OCI-LY3 (cell line): Measurements from ENCODE around the gene TM9SF2.

Experiments used
- H2AFZ ChIP-seq: fragments of 200-600, 300-600 bp; shearing (Covaris generic); 2 replicates; pipeline ENCODE4 v1.6.0; 2014; ENCODE audit warnings: antibody characterized with exemption, low read depth, low read length
- H3K27ac ChIP-seq: fragments of 200-600, 300-600 bp; sonication (generic); 2 replicates; pipeline ENCODE4 v1.5.1; 2014; ENCODE audit warnings: mild to moderate bottlenecking, low read length, moderate library complexity, mixed read lengths
- H3K27me3 ChIP-seq: fragments of 200-600, 300-600 bp; sonication (generic); 2 replicates; pipeline ENCODE4 v1.6.1; 2014; ENCODE audit warnings: low read depth, low read length, mixed read lengths
- H3K36me3 ChIP-seq: fragments of 200-600, 300-600 bp; sonication (generic); replicated peaks from 2 replicates; pipeline ENCODE3; 2014; ENCODE audit warnings: low read depth, low read length, mixed read lengths
- H3K4me1 ChIP-seq: fragments of 300-600, 200-600 bp; sonication (generic); 2 replicates; pipeline ENCODE4 v1.6.1; 2014; ENCODE audit warnings: low read length, mixed read lengths
- H3K4me2 ChIP-seq: fragments of 200-600, 300-600 bp; sonication (generic); 2 replicates; pipeline ENCODE4 v1.6.1; 2014; ENCODE audit warnings: low read length, mixed read lengths
- H3K4me3 ChIP-seq: fragments of 300-600, 200-600 bp; sonication (generic); 2 replicates; pipeline ENCODE4 v1.5.1; 2014; ENCODE audit warnings: antibody characterized with exemption, mild to moderate bottlenecking, low read length, moderate library complexity
- H3K79me2 ChIP-seq: fragments of 300-600, 200-600 bp; shearing (Covaris generic); 2 replicates; pipeline ENCODE4 v1.6.1; 2014; ENCODE audit warnings: mild to moderate bottlenecking, low read length, mixed read lengths
- H3K9ac ChIP-seq: fragments of 300-600, 200-600 bp; shearing (Covaris generic); 2 replicates; pipeline ENCODE4 v1.6.0; 2014; ENCODE audit warnings: mild to moderate bottlenecking, low read length, moderate library complexity
- H3K9me3 ChIP-seq: fragments of 200-600, 300-600 bp; shearing (Covaris generic); 2 replicates; pipeline ENCODE4 v1.6.1; 2014; ENCODE audit warnings: low read length, mixed read lengths; ENCODE audit not compliant: insufficient read depth
- H4K20me1 ChIP-seq: fragments of 200-600, 300-600 bp; sonication (generic); 2 replicates; pipeline ENCODE4 v1.6.1; 2016; ENCODE audit warnings: low read length, mixed read lengths; ENCODE audit not compliant: insufficient read depth
- EZH2phosphoT487 ChIP-seq: fragments of 200-600 bp; shearing (Covaris generic); IDR thresholded peaks from 2 replicates; pipeline ENCODE4 v1.6.1; 2018; ENCODE audit warnings: antibody characterized with exemption, mixed run types, low read depth
- TF ChIP-seq, protein P1 (sequence below): fragments of 200-600, 300-600 bp; sonication (generic); IDR thresholded peaks from 2 replicates; pipeline ENCODE4 v1.5.1; 2014; ENCODE audit warnings: antibody characterized with exemption, low read length, low read depth

Gene TM9SF2

DNA sequence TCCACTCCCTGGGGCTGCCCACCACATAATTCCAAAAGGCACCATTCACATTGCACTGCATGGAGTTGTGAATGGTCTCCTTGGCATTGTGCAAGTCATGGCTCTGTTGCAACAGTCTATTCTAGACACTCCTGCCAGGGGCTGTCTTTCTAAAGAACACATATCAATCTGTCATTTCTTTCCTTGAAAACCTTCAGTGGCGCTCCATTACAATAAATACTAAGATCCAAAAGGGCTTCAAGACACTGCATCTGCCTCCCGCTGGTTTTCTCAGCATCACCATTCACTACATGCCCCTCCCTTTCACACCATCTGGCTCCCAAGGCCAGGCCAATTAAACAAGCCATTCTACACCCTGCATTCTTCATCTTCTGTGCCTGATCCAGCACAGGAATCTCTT lies 32.2 kb upstream of the TM9SF2 start:
- TF ChIP-seq EZH2phosphoT487 = no peak
- TF ChIP-seq, protein P1, sequence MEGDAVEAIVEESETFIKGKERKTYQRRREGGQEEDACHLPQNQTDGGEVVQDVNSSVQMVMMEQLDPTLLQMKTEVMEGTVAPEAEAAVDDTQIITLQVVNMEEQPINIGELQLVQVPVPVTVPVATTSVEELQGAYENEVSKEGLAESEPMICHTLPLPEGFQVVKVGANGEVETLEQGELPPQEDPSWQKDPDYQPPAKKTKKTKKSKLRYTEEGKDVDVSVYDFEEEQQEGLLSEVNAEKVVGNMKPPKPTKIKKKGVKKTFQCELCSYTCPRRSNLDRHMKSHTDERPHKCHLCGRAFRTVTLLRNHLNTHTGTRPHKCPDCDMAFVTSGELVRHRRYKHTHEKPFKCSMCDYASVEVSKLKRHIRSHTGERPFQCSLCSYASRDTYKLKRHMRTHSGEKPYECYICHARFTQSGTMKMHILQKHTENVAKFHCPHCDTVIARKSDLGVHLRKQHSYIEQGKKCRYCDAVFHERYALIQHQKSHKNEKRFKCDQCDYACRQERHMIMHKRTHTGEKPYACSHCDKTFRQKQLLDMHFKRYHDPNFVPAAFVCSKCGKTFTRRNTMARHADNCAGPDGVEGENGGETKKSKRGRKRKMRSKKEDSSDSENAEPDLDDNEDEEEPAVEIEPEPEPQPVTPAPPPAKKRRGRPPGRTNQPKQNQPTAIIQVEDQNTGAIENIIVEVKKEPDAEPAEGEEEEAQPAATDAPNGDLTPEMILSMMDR = no peak
- H3K9me3 ChIP-seq = no peaks in the 10 kb centered on the region
- H4K20me1 ChIP-seq = no peaks in the 10 kb centered on the region
- no peak overlapping the region for H3K27ac ChIP-seq
- H3K4me3 ChIP-seq = no peak overlapping the region
- H3K4me1 ChIP-seq = peaks cover 9% of the 10 kb centered on the region
- no peak overlapping the region for H2AFZ ChIP-seq
- no peaks in the 10 kb centered on the region for H3K79me2 ChIP-seq
- no peak overlapping the region for H3K4me2 ChIP-seq
- no peak overlapping the region for H3K9ac ChIP-seq
- H3K36me3 ChIP-seq = no peaks in the 10 kb centered on the region
- peaks cover 19% of the 10 kb centered on the region for H3K27me3 ChIP-seq

GRCh38 chr13:99470027-99470426 lies 31.2 kb upstream of the TM9SF2 start:
- H3K27me3 ChIP-seq = peaks cover 19% of the 10 kb centered on the region
- no peak overlapping the region for H3K4me2 ChIP-seq
- H3K9ac ChIP-seq = no peak overlapping the region
- no peak overlapping the region for H3K27ac ChIP-seq
- H4K20me1 ChIP-seq = no peaks in the 10 kb centered on the region
- no peak overlapping the region for H2AFZ ChIP-seq
- H3K4me1 ChIP-seq = peaks cover under 1% of the 10 kb centered on the region
- no peaks in the 10 kb centered on the region for H3K79me2 ChIP-seq
- no peak for TF ChIP-seq EZH2phosphoT487
- TF ChIP-seq, protein P1 = no peak
- H3K36me3 ChIP-seq = no peaks in the 10 kb centered on the region
- no peak overlapping the region for H3K4me3 ChIP-seq
- H3K9me3 ChIP-seq = no peaks in the 10 kb centered on the region

DNA sequence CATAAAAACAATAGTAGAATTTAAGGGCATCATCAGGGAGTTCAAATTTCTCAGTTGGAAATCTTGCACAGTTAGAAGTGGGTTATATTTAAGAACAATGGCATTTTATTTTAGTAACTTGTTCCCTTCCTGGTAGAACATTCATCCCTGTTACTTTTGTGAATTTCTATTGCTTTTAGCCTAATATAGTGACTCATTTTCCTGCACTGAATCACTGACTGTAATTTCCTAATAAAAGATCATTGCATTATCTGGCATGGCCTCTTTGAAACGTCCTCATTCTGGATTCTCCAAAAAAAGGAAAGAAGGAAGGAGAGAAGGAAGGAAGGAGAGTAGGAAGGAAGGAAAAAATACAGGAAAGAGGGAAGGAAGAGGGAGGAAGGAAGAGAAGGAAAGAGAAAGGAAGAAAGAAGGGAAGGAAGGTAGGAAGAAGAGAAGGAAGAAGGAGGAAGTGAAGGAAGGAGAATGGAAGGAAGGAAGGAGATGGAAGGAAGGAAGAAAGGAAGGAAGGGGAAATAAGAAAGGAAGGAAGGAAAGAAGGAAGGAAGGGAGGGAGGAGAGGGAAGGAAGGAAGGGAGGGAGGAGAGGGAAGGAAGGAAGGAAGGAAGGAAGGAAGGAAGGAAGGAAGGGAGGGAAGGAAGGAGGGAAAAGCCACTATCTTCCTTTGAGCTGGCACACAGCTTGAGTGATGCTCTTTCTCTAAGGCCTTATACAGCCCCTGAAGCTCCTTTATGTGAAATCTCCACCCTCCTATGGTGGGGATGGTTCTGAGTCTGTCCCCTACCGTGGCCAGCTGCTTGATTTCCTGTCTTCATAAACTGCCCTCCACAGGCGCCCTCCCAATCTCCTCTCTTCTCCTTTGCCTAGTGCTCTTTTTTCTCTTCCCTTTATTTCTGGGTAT lies 29.8 kb upstream of the TM9SF2 start:
- H3K27ac ChIP-seq = no peak overlapping the region
- H3K27me3 ChIP-seq = peaks cover 19% of the 10 kb centered on the region
- H3K9me3 ChIP-seq = no peaks in the 10 kb centered on the region
- TF ChIP-seq, protein P1 = no peak
- no peak for TF ChIP-seq EZH2phosphoT487
- no peaks in the 10 kb centered on the region for H3K79me2 ChIP-seq
- H3K4me3 ChIP-seq = no peak overlapping the region
- no peaks in the 10 kb centered on the region for H3K36me3 ChIP-seq
- H4K20me1 ChIP-seq = no peaks in the 10 kb centered on the region
- H2AFZ ChIP-seq = no peak overlapping the region
- peaks cover 2% of the 10 kb centered on the region for H3K4me1 ChIP-seq
- H3K4me2 ChIP-seq = no peak overlapping the region
- H3K9ac ChIP-seq = no peak overlapping the region

GRCh38 chr13:99472122-99472440 lies 29.2 kb upstream of the TM9SF2 start:
- no peak overlapping the region for H2AFZ ChIP-seq
- no peak overlapping the region for H3K27ac ChIP-seq
- H3K4me2 ChIP-seq = no peak overlapping the region
- H3K4me1 ChIP-seq = peaks cover 5% of the 10 kb centered on the region
- H3K27me3 ChIP-seq = peaks cover 19% of the 10 kb centered on the region
- H3K9me3 ChIP-seq = no peaks in the 10 kb centered on the region
- TF ChIP-seq EZH2phosphoT487 = no peak
- TF ChIP-seq, protein P1 = no peak
- H3K36me3 ChIP-seq = no peaks in the 10 kb centered on the region
- H3K79me2 ChIP-seq = no peaks in the 10 kb centered on the region
- no peaks in the 10 kb centered on the region for H4K20me1 ChIP-seq
- no peak overlapping the region for H3K9ac ChIP-seq
- no peak overlapping the region for H3K4me3 ChIP-seq
